NCI-H2196 treated with DMSO at 0.1 percent for 48 hours (cell line): Measurements from ENCODE around the gene RACGAP1.

ENCODE experiments used
- DNase-seq: peaks from one replicate; lab custom pipeline; 2025; ENCODE audit not compliant: unreplicated experiment; lab: John Stamatoyannopoulos, UW

Gene RACGAP1

GRCh38 chr12:50025187-50026059, at the start of gene RACGAP1:
Gene RACGAP1 (minus strand): TSS chr12:50025494. CDS start chr12:50016715, 8,779 bp downstream.
- DNase-seq: peak; percentile 96

- DNase-seq: no peak
These were observed 48.4 kb upstream of the RACGAP1 start for GRCh38 chr12:50073712-50074111.

GRCh38 chr12:50073206-50073605, 47.9 kb upstream of the RACGAP1 start:
- no peak for DNase-seq

- no peak for DNase-seq
These were observed 47.1 kb upstream of the RACGAP1 start for GRCh38 chr12:50072198-50072907.

GRCh38 chr12:50070314-50071060, 45.2 kb upstream of the RACGAP1 start:
- DNase-seq: peak; percentile 45

- DNase-seq: no peak
These were observed 44.2 kb upstream of the RACGAP1 start for GRCh38 chr12:50069539-50069938.

GRCh38 chr12:50069069-50069468, 43.8 kb upstream of the RACGAP1 start:
- no peak for DNase-seq

- peak; percentile 16 for DNase-seq
These were observed 41.1 kb upstream of the RACGAP1 start for GRCh38 chr12:50066402-50066801.

- DNase-seq: no peak
These were observed 40.5 kb upstream of the RACGAP1 start for GRCh38 chr12:50065726-50066310.

- DNase-seq: peak; percentile 4
These were observed 37.6 kb upstream of the RACGAP1 start for GRCh38 chr12:50062728-50063460.

- DNase-seq: no peak
These were observed 36.8 kb upstream of the RACGAP1 start for GRCh38 chr12:50061946-50062686.

GRCh38 chr12:50061171-50061570, 35.9 kb upstream of the RACGAP1 start:
- DNase-seq: no peak

GRCh38 chr12:50060120-50060468, 34.8 kb upstream of the RACGAP1 start:
- DNase-seq: no peak

GRCh38 chr12:50059440-50060119, 34.3 kb upstream of the RACGAP1 start:
- DNase-seq: no peak

- peak; percentile 19 for DNase-seq
These were observed 33.5 kb upstream of the RACGAP1 start for GRCh38 chr12:50058743-50059312.

GRCh38 chr12:50057896-50058670, 32.8 kb upstream of the RACGAP1 start:
- DNase-seq: no peak

- no peak for DNase-seq
These were observed 31.9 kb upstream of the RACGAP1 start, which contains the start of gene ASIC1 for GRCh38 chr12:50057000-50057841. Gene ASIC1 (plus strand): TSS chr12:50057596. CDS start chr12:50058767, 1,171 bp downstream.
